Uterus (tissue), 2 donors: Measurements from ENCODE around the gene NR2F1.
A peak's percentile ranks its signal among the peaks of the same experiment; 100 is the strongest.

Source experiments
- POLR2A ChIP-seq, 2 donors: fragments of 450-650 bp; IDR thresholded peaks; one replicate each; pipeline ENCODE4 v1.6.1; 2016; ENCODE audit warnings: antibody characterized with exemption in 2 of 2, mild to moderate bottlenecking in 1 of 2, moderate library complexity in 1 of 2
- TF ChIP-seq, protein P1 (sequence below), 4 experiments: fragments of 200-600 bp in 2 of 4; fragments of 450-650 bp in 2 of 4; sonication (generic) in 2 of 4; IDR thresholded peaks; one replicate each; pipeline ENCODE4 v1.5.1; 2016 to 2019; ENCODE audit warnings: antibody characterized with exemption in 4 of 4, mild to moderate bottlenecking in 2 of 4, moderate library complexity in 1 of 4

DNA sequence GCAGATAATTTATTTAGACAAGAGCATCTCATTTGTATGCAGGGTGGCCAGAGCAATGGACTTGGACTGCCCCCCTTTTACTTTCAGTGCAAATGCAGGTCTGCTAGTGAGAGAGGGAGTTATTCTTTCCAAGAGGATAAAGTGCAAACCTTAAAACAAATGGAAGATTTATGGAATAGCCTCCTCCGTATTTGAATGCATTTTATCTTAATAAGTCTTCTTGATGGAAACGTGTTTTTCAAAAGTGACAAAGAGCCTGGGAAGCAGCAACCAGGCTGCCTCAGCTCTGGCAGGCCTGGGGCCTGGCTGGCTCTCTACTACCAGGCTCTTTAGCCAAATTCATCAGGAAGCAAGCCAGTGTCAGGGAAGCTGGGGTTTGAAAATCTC lies 6.8 kb downstream of the NR2F1 start:
- TF ChIP-seq, protein P1, sequence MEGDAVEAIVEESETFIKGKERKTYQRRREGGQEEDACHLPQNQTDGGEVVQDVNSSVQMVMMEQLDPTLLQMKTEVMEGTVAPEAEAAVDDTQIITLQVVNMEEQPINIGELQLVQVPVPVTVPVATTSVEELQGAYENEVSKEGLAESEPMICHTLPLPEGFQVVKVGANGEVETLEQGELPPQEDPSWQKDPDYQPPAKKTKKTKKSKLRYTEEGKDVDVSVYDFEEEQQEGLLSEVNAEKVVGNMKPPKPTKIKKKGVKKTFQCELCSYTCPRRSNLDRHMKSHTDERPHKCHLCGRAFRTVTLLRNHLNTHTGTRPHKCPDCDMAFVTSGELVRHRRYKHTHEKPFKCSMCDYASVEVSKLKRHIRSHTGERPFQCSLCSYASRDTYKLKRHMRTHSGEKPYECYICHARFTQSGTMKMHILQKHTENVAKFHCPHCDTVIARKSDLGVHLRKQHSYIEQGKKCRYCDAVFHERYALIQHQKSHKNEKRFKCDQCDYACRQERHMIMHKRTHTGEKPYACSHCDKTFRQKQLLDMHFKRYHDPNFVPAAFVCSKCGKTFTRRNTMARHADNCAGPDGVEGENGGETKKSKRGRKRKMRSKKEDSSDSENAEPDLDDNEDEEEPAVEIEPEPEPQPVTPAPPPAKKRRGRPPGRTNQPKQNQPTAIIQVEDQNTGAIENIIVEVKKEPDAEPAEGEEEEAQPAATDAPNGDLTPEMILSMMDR (IDR thresholded peaks at IDR 0.05): peak in 1 of 4 experiments; percentile 22
- TF ChIP-seq POLR2A (IDR thresholded peaks at IDR 0.05): no peak
